HCT116 (cell line): Measurements from ENCODE around the gene ANKS1A.

Experiments
- CTCF ChIP-seq, 3 experiments: fragments of 200-600 bp in 1 of 3; sonication (generic) in 1 of 3; IDR thresholded peaks in 2 of 3; conservative IDR thresholded peaks in 1 of 3; 2 replicates each; pipeline ENCODE4 v1.5.1; 2012 to 2017; ENCODE audit warnings: low read depth in 2 of 3, low read length in 2 of 3, antibody characterized with exemption in 1 of 3, borderline replicate concordance in 1 of 3, control low read depth in 1 of 3, mild to moderate bottlenecking in 1 of 3, mixed read lengths in 1 of 3, mixed run types in 1 of 3, moderate library complexity in 1 of 3; ENCODE audit not compliant: insufficient read depth in 1 of 3
- EZH2phosphoT487 ChIP-seq: fragments of 200-600 bp; IDR thresholded peaks from 2 replicates; pipeline ENCODE4 v1.6.1; 2018; ENCODE audit warnings: antibody characterized with exemption, borderline replicate concordance
- POLR2A ChIP-seq: IDR thresholded peaks from 2 replicates; pipeline ENCODE4 v1.7.0; 2011; ENCODE audit warnings: borderline replicate concordance; ENCODE audit not compliant: insufficient read depth, insufficient read length; ENCODE audit errors: extremely low read depth
- ZNF274 ChIP-seq: fragments of 200-500 bp; sonication (Bioruptor generic); IDR thresholded peaks from 2 replicates; pipeline ENCODE4 v1.6.1; 2014; ENCODE audit warnings: mild to moderate bottlenecking, low read depth, low read length, inconsistent platforms

GRCh38 chr6:35058865-35059522, 169.9 kb downstream of the ANKS1A start:
- TF ChIP-seq ZNF274 (no peak), CTCF (IDR thresholded peaks at IDR 0.05 in 2 of 3, conservative IDR thresholded peaks at IDR 0.05 in 1 of 3; ENCODE audit: borderline replicate concordance in 1 of 3, insufficient read depth in 1 of 3, low read depth in 2 of 3, low read length in 2 of 3) (no peak), EZH2phosphoT487 (no peak), POLR2A (no peak)
